K562 (cell line): ENCODE data around the gene PRRX1. TPM values are rescaled to one million over a fixed set of nuclear protein-coding genes. Genes with fewer than 3 reads are reported as not detected.

Experiments used
- ATAC-seq: fragments of 200-7000 bp; cut with Tn5 transposase; 3 replicates; pipeline ENCODE4 v1.9.1; 2020; ENCODE audit warnings: moderate library complexity
- BruUV-seq: library from RNA; stranded (reverse); fragments of 400-500 nt; replicated peaks from 2 replicates; lab custom pipeline; 2021; lab: Mats Ljungman, UMichigan
- CTCF ChIA-PET: fragments of 300-600 bp; formaldehyde crosslinking; extraction: SDS; loops from one replicate; lab custom pipeline; 2021; ENCODE audit warnings: low intra/inter-chr PET ratio; lab: Yijun Ruan, JAX
- POLR2A ChIA-PET: fragments of 300-600, 350-650 bp; sonication (Branson Sonifier 250); formaldehyde crosslinking; extraction: SDS; loops from one replicate; lab custom pipeline; 2021; ENCODE audit warnings: antibody characterized with exemption, inconsistent platforms; lab: Yijun Ruan, JAX
- DNase-seq, 4 experiments: peaks; one replicate each; pipeline versions ENCODE4 v3.0.0 to v3.0.0-alpha.2; 2011 to 2018; ENCODE audit warnings: low spot score in 3 of 4, mixed read lengths in 3 of 4; ENCODE audit errors: extremely low read depth in 1 of 4
- FAIRE-seq: peaks from 2 replicates; lab custom pipeline; 2011; peaks lifted over from hg19 to GRCh38; lab: Jason Lieb, UNC
- H2AFZ ChIP-seq: 2 replicates; pipeline ENCODE4 v1.6.0; 2011; ENCODE audit warnings: low read depth, low read length, control low read depth, inconsistent platforms
- H3K27ac ChIP-seq: fragments of 200-600 bp; 3 replicates; pipeline ENCODE4 v1.8.0; 2011; ENCODE audit warnings: low read depth, mild to moderate bottlenecking, control low read depth, inconsistent platforms, low read length, moderate library complexity, mixed read lengths; ENCODE audit errors: extremely low read depth
- H3K27me3 ChIP-seq, 2 experiments: fragments of 300-600 bp in 1 of 2; 2 replicates in 1 of 2; 3 replicates in 1 of 2; pipeline versions ENCODE4 v1.6.0 to v1.8.0; 2011; ENCODE audit warnings: inconsistent platforms in 2 of 2, low read length in 2 of 2, mild to moderate bottlenecking in 1 of 2, mixed read lengths in 1 of 2, moderate library complexity in 1 of 2; ENCODE audit not compliant: control insufficient read depth in 2 of 2, insufficient read depth in 2 of 2
- H3K36me3 ChIP-seq: fragments of 300-600 bp; 3 replicates; pipeline ENCODE4 v1.8.0; 2011; ENCODE audit warnings: mild to moderate bottlenecking, low read length, inconsistent platforms; ENCODE audit not compliant: control insufficient read depth, insufficient read depth
- H3K4me1 ChIP-seq, 2 experiments: fragments of 200-600 bp in 1 of 2; replicated peaks in 1 of 2; 2 replicates in 1 of 2; 3 replicates in 1 of 2; pipeline versions ENCODE4 v1.5.1 to v1.8.0; 2011; ENCODE audit warnings: inconsistent platforms in 2 of 2, low read length in 2 of 2, mild to moderate bottlenecking in 1 of 2, mixed read lengths in 1 of 2, moderate library complexity in 1 of 2; ENCODE audit not compliant: control insufficient read depth in 2 of 2, insufficient read depth in 2 of 2
- H3K4me2 ChIP-seq: 2 replicates; pipeline ENCODE4 v1.6.1; 2011; ENCODE audit warnings: low read length, control low read depth, inconsistent platforms, mixed read lengths; ENCODE audit not compliant: insufficient read depth
- H3K4me3 ChIP-seq: fragments of 200-600 bp; sonication (generic), shearing (Covaris generic); 2 replicates; pipeline ENCODE4 v1.5.1; 2016; ENCODE audit warnings: control low read depth, inconsistent platforms
- H3K79me2 ChIP-seq: fragments of 200-600 bp; 3 replicates; pipeline ENCODE4 v1.8.0; 2011; ENCODE audit warnings: low read length, inconsistent platforms; ENCODE audit not compliant: control insufficient read depth, insufficient read depth
- H3K9ac ChIP-seq, 2 experiments: 2 replicates each; pipeline versions ENCODE4 v1.6.0 to v1.6.1; 2011; ENCODE audit warnings: low read depth in 2 of 2, low read length in 2 of 2, control low read depth in 1 of 2, inconsistent platforms in 1 of 2, mild to moderate bottlenecking in 1 of 2, mixed read lengths in 1 of 2; ENCODE audit not compliant: insufficient read depth in 1 of 2
- H3K9me1 ChIP-seq: one replicate; pipeline ENCODE4 v1.6.0; 2011; ENCODE audit warnings: inconsistent platforms, mild to moderate bottlenecking, low read length, moderate library complexity; ENCODE audit not compliant: control insufficient read depth, insufficient read depth
- H3K9me3 ChIP-seq: replicated peaks from 2 replicates; pipeline ENCODE4 v1.5.1; 2011; ENCODE audit warnings: low read depth, low read length, inconsistent platforms; ENCODE audit not compliant: control insufficient read depth, insufficient read depth
- H4K20me1 ChIP-seq: replicated peaks from 2 replicates; pipeline ENCODE4 v1.6.1; 2011; ENCODE audit warnings: low read length, inconsistent platforms, mixed read lengths; ENCODE audit not compliant: control insufficient read depth, insufficient read depth
- CBFA2T3 ChIP-seq: fragments of 450-650 bp; IDR thresholded peaks from 2 replicates; pipeline ENCODE4 v1.6.1; 2017
- ETS2 ChIP-seq: IDR thresholded peaks from 2 replicates; pipeline ENCODE4 v1.6.1; 2016; ENCODE audit warnings: borderline replicate concordance, missing genetic modification characterization, mild to moderate bottlenecking, moderate library complexity, missing compliant biosample characterization; ENCODE audit not compliant: poor library complexity, severe bottlenecking
- HSF4 ChIP-seq: fragments of 250-450 bp; sonication (Bioruptor Pico); IDR thresholded peaks from 2 replicates; pipeline ENCODE4 v2.1.2; 2022; ENCODE audit warnings: mild to moderate bottlenecking, moderate library complexity, borderline replicate concordance
- KAT7 ChIP-seq: sonication (generic); formaldehyde crosslinking; IDR thresholded peaks from 2 replicates; pipeline ENCODE4 v1.8.0; 2022; ENCODE audit warnings: missing genetic modification reagents, mild to moderate bottlenecking, borderline replicate concordance
- NCOA2 ChIP-seq, 2 experiments: fragments of 450-650 bp; IDR thresholded peaks; 2 replicates each; pipeline ENCODE4 v1.6.1; 2018; ENCODE audit warnings: mild to moderate bottlenecking in 2 of 2, moderate library complexity in 1 of 2; ENCODE audit not compliant: partially characterized antibody in 2 of 2
- NFRKB ChIP-seq: fragments of 450-650 bp; IDR thresholded peaks from 2 replicates; pipeline ENCODE4 v1.6.1; 2016; ENCODE audit warnings: low read depth
- POLR2B ChIP-seq: fragments of 450-650 bp; IDR thresholded peaks from 2 replicates; pipeline ENCODE4 v1.6.1; 2018; ENCODE audit warnings: low read depth; ENCODE audit not compliant: partially characterized antibody
- SMAD3 ChIP-seq: fragments of 450-650 bp; formaldehyde crosslinking; conservative IDR thresholded peaks from 2 replicates; pipeline ENCODE4 v1.4.0; 2020; ENCODE audit warnings: mild to moderate bottlenecking
- THRAP3 ChIP-seq: fragments of 450-650 bp; IDR thresholded peaks from 2 replicates; pipeline ENCODE4 v1.6.1; 2016; ENCODE audit warnings: mild to moderate bottlenecking, inconsistent platforms, borderline replicate concordance
- THRB ChIP-seq: fragments of 450-650 bp; formaldehyde crosslinking; conservative IDR thresholded peaks from 2 replicates; pipeline ENCODE4 v1.4.0; 2022; ENCODE audit warnings: mild to moderate bottlenecking, missing genetic modification characterization
- ZNF184 ChIP-seq: sonication (generic); formaldehyde crosslinking; IDR thresholded peaks from 2 replicates; pipeline ENCODE4 v1.5.0; 2020; ENCODE audit warnings: missing genetic modification reagents
- ZNF511 ChIP-seq: sonication (generic); formaldehyde crosslinking; IDR thresholded peaks from 2 replicates; pipeline ENCODE4 v1.8.0; 2022; ENCODE audit warnings: mild to moderate bottlenecking, missing genetic modification reagents
- ZNF551 ChIP-seq: fragments of 250-450 bp; sonication (Bioruptor Pico); IDR thresholded peaks from 2 replicates; pipeline ENCODE4 v1.5.0; 2021; ENCODE audit warnings: mild to moderate bottlenecking, moderate library complexity
- ZNF561 ChIP-seq: fragments of 450-650 bp; formaldehyde crosslinking; conservative IDR thresholded peaks from 2 replicates; pipeline ENCODE4 v1.4.0; 2020; ENCODE audit warnings: mild to moderate bottlenecking, moderate library complexity
- WGBS: fragments of 100-300 bp; shearing (Covaris generic); methylation state at CpG from one replicate; pipeline ENCODE4 v1.1.6; 2016; ENCODE audit warnings: low coverage, mixed read lengths; ENCODE audit not compliant: insufficient coverage; ENCODE audit errors: missing lambda C conversion rate; 5-methylcytosine and 5-hydroxymethylcytosine counted together
- in situ Hi-C: fragments of 300-500 bp; cut with MboI; formaldehyde crosslinking; loops from 4 replicates; pipeline ENCODE4 v1.15.0; 2018; ENCODE audit warnings: inconsistent platforms, mixed read lengths
- intact Hi-C: fragments of 100-400 bp; cut with micrococcal nuclease; formaldehyde crosslinking; loops from 2 replicates; pipeline ENCODE4 v1.14.2; 2022
- polyA plus RNA-seq, 8 experiments: library from polyadenylated mRNA; depleted of rRNA in 4 of 8; stranded (reverse) in 5 of 8; unstranded in 3 of 8; fragments of >200 nt; fragmentation: Nextera tagmentation in 2 of 8; fragmentation: Illumina TruSeq in 1 of 8; extraction: Ambion mirVana in 2 of 8; extraction: Trizol in 1 of 8; gene quantifications; 2 replicates each; pipeline versions ENCODE4 v1.2.1 to v1.2.3, GENCODE V29; 2011 to 2014; ENCODE audit warnings: inconsistent platforms in 1 of 8, missing spikeins in 1 of 8
- total RNA-seq, 7 experiments: library from RNA; depleted of rRNA in 6 of 7; stranded (reverse); fragments of >200 nt in 6 of 7; fragmentation: Illumina TruSeq in 2 of 7; extraction: Trizol in 2 of 7; gene quantifications; 2 replicates each; pipeline versions ENCODE4 v1.2.1 to v1.2.3, GENCODE V29; 2011 to 2021; ENCODE audit warnings: low replicate concordance in 1 of 7
- TF ChIP-seq, protein P1 (sequence below): sonication (generic); formaldehyde crosslinking; IDR thresholded peaks from 2 replicates; pipeline ENCODE4 v1.8.1; 2022; ENCODE audit warnings: missing genetic modification reagents
- TF ChIP-seq, protein P2 (sequence below): sonication (generic); formaldehyde crosslinking; IDR thresholded peaks from 2 replicates; pipeline ENCODE4 v1.8.1; 2023; ENCODE audit warnings: mild to moderate bottlenecking, missing genetic modification reagents

The PRRX1 gene
- total and polyA plus RNA-seq, 9 of the 15 experiments (the other 6 are each of a cell fraction or from before 2014, with no cell fraction given), result not detected

- Histone ChIP-seq H2AFZ (no peak overlapping the region), H3K4me2 (no peak overlapping the region), H3K4me1 (no peaks in the 10 kb centered on the region), H3K79me2 (no peaks in the 10 kb centered on the region), H3K27me3 (no peaks in the 10 kb centered on the region), H3K9me1 (no peaks in the 10 kb centered on the region), H4K20me1 (no peaks in the 10 kb centered on the region), H3K27ac (no peak overlapping the region), H3K9me3 (no peaks in the 10 kb centered on the region), H3K9ac (no peak overlapping the region), H3K36me3 (no peaks in the 10 kb centered on the region), H3K4me3 (no peak overlapping the region)
- in situ Hi-C loops (no loop called here), intact Hi-C loops (no loop called here)
- ChIA-PET POLR2A (no interaction called here), CTCF (no interaction called here)
- ATAC-seq (no peak), DNase-seq (no peak), FAIRE-seq (peak; percentile 64)
- BruUV-seq, result no TSS peak
- TF ChIP-seq HSF4 (CRISPR knock-in tag) (no peak), KAT7 (CRISPR knock-in tag) (no peak), ZNF551 (CRISPR knock-in tag) (no peak), NCOA2 (IDR thresholded peaks at IDR 0.05; ENCODE audit: partially characterized antibody in 2 of 2) (no peak), NFRKB (no peak), ZNF511 (CRISPR knock-in tag) (no peak), ETS2 (no peak), SMAD3 (no peak), ZNF561 (CRISPR knock-in tag) (no peak), POLR2B (no peak), THRB (CRISPR knock-in tag) (no peak), ZNF184 (CRISPR knock-in tag) (no peak), CBFA2T3 (no peak), THRAP3 (no peak)
- TF ChIP-seq, protein P1, sequence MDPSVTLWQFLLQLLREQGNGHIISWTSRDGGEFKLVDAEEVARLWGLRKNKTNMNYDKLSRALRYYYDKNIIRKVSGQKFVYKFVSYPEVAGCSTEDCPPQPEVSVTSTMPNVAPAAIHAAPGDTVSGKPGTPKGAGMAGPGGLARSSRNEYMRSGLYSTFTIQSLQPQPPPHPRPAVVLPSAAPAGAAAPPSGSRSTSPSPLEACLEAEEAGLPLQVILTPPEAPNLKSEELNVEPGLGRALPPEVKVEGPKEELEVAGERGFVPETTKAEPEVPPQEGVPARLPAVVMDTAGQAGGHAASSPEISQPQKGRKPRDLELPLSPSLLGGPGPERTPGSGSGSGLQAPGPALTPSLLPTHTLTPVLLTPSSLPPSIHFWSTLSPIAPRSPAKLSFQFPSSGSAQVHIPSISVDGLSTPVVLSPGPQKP (CRISPR knock-in tag), result no peak
- TF ChIP-seq, protein P2, sequence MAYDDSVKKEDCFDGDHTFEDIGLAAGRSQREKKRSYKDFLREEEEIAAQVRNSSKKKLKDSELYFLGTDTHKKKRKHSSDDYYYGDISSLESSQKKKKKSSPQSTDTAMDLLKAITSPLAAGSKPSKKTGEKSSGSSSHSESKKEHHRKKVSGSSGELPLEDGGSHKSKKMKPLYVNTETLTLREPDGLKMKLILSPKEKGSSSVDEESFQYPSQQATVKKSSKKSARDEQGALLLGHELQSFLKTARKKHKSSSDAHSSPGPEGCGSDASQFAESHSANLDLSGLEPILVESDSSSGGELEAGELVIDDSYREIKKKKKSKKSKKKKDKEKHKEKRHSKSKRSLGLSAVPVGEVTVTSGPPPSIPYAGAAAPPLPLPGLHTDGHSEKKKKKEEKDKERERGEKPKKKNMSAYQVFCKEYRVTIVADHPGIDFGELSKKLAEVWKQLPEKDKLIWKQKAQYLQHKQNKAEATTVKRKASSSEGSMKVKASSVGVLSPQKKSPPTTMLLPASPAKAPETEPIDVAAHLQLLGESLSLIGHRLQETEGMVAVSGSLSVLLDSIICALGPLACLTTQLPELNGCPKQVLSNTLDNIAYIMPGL (CRISPR knock-in tag), result no peak
- 0% methylated on average over 3 of the region's 3 CpGs for WGBS
Measured at GRCh38 chr1:170704256-170704655, 40.3 kb downstream of the PRRX1 start.
